ENCODE measurements around the gene DDX56. TPM values are rescaled to one million over a fixed set of nuclear protein-coding genes. Genes with fewer than 3 reads are reported as not detected.

Gene DDX56
- polyA plus RNA-seq, 1 of the 3 experiments (the other 2 are of a cell fraction), result 97.1 TPM

DNA sequence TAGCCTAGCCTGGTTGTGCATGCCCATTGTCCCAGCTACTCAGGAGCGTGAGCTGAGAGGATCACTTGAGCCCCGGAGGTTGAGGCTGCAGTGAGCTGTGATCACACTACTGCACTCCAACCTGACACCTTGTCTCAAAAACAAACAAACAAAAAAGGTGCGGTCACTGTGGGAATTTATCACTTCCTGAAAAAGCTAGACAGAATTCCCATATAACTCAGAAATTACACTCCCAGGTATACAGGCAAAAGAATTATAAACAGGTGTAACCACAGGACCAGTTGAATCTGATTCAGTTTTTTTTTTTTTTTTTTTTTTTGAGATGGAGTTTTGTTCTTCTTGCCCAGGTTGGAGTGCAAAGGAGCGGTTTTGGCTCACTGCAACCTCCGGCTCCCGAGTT is 29.5 kb upstream of the DDX56 start:
- Histone ChIP-seq H3K4me1 (ENCODE audit: control insufficient read depth in 1 of 2, insufficient read depth in 2 of 2, low read depth in 1 of 2, low read length in 1 of 2) (peaks cover 0 to 5% of the 10 kb centered on the region in 2 experiments; a peak in 2 of 4 replicates), H2AFZ (ENCODE audit: low read depth) (no peak overlapping the region), H3K4me2 (no peak overlapping the region), H3K9me2 (no peaks in the 10 kb centered on the region), H3K4me3 (ENCODE audit: low read depth in 2 of 2, low read length in 1 of 2) (no peak overlapping the region), H3K27ac (ENCODE audit: low read depth in 2 of 2, low read length in 1 of 2) (no peak overlapping the region), H3K36me3 (replicated peaks in 1 of 2; ENCODE audit: control insufficient read depth in 1 of 2, insufficient read depth in 2 of 2, low read length in 1 of 2) (no peaks in the 10 kb centered on the region), H3K9me3 (no peaks in the 10 kb centered on the region), H3F3A (replicated peaks; ENCODE audit: insufficient read depth) (peaks cover 7% of the 10 kb centered on the region), H4K20me1 (ENCODE audit: insufficient read depth) (no peaks in the 10 kb centered on the region), H3K79me2 (ENCODE audit: insufficient read depth) (peaks cover 13% of the 10 kb centered on the region), H3K27me3 (ENCODE audit: insufficient read depth) (no peaks in the 10 kb centered on the region), H3K9ac (no peak overlapping the region)
- TF ChIP-seq EZH2phosphoT487 (IDR thresholded peaks at IDR 0.05; ENCODE audit: borderline replicate concordance, low read depth), result no peak
- TF ChIP-seq CTCF (IDR thresholded peaks at IDR 0.05), result no peak
- TF ChIP-seq YY1 (IDR thresholded peaks at IDR 0.05; ENCODE audit: low read depth), result no peak
- TF ChIP-seq EP300 (IDR thresholded peaks at IDR 0.05; ENCODE audit: borderline replicate concordance in 1 of 2, low read depth in 1 of 2, low read length in 1 of 2), result no peak
- TF ChIP-seq TAF1 (IDR thresholded peaks at IDR 0.05; ENCODE audit: borderline replicate concordance, low read depth, low read length), result no peak
- no peak for TF ChIP-seq POLR2AphosphoS5 (IDR thresholded peaks at IDR 0.05; ENCODE audit: low read depth, low read length)
- TF ChIP-seq ELF1 (IDR thresholded peaks at IDR 0.05), result no peak
- TF ChIP-seq RXRA (IDR thresholded peaks at IDR 0.05; ENCODE audit: borderline replicate concordance, low read depth), result no peak
- TF ChIP-seq SMC3 (IDR thresholded peaks at IDR 0.05; ENCODE audit: low read depth, low read length), result no peak
- no peak for TF ChIP-seq SIN3A (IDR thresholded peaks at IDR 0.05; ENCODE audit: borderline replicate concordance, low read depth, low read length)
- no peak for TF ChIP-seq CHD2 (IDR thresholded peaks at IDR 0.05; ENCODE audit: low read length, partially characterized antibody)
- TF ChIP-seq RFX5 (IDR thresholded peaks at IDR 0.05; ENCODE audit: low read length), result no peak
- TF ChIP-seq PBX3 (IDR thresholded peaks at IDR 0.05), result no peak
- TF ChIP-seq ZBTB33 (IDR thresholded peaks at IDR 0.05; ENCODE audit: borderline replicate concordance, low read depth), result no peak
- no peak for TF ChIP-seq TEAD4 (IDR thresholded peaks at IDR 0.05; ENCODE audit: borderline replicate concordance, insufficient read depth)
- TF ChIP-seq RCOR1 (IDR thresholded peaks at IDR 0.05; ENCODE audit: low read length), result no peak
- TF ChIP-seq NRF1 (IDR thresholded peaks at IDR 0.05; ENCODE audit: low read depth, low read length), result no peak
- no peak for TF ChIP-seq TCF12 (IDR thresholded peaks at IDR 0.05)
- POLR2A ChIA-PET, result no interaction called here
- CTCF ChIA-PET, result no interaction called here
- no peak for DNase-seq
- 37% methylated on average over 6 of the region's 6 CpGs for WGBS (ENCODE audit: low lambda C conversion rate)
